ENCODE results near the gene RTP5. TPM values are rescaled to one million over a fixed set of nuclear protein-coding genes. Genes with fewer than 3 reads are reported as not detected.
"Not testable (repeated sequence)": the region's sequence is repeated elsewhere in the genome, so short reads cannot be mapped to it uniquely, and the experiment has no call there.

Gene RTP5
- total RNA-seq, 6 experiments from 2014 or later, result not detected

DNA sequence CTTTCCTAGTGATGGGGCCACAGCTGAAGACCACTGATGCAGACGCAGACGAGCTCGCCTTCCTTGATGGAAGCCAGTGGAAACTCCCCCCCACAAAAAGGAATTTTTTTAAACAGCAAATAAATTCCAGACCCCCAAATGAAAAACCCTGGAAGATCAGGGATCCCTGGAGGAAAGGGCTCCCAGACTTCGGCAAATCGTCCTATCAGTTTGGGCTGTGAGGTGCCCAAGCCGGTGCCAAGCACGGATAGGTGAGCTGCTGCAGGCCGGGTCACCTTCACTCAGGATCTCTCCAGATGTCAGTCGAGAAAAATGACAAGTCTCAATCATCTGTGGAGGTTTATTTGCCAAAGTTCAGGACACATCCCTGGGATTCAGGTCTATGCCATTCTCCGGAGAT is 42.0 kb downstream of the RTP5 start:
- no peak overlapping the region for H3K4me3 Mint-ChIP-seq
- peaks cover 2% of the 10 kb centered on the region for H3K27me3 Mint-ChIP-seq (ENCODE audit: insufficient read depth)
- no peak overlapping the region for H3K27ac Mint-ChIP-seq
- H3K36me3 Mint-ChIP-seq (ENCODE audit: low read depth), result peaks cover 27% of the 10 kb centered on the region
- no peaks in the 10 kb centered on the region; the same call in 1 of the 2 replicates for H3K4me1 Mint-ChIP-seq (ENCODE audit: low read depth)
- DNase-seq, result no peak
- H3K9me3 Mint-ChIP-seq, result peaks cover 21% of the 10 kb centered on the region
- TF ChIP-seq, protein P1, sequence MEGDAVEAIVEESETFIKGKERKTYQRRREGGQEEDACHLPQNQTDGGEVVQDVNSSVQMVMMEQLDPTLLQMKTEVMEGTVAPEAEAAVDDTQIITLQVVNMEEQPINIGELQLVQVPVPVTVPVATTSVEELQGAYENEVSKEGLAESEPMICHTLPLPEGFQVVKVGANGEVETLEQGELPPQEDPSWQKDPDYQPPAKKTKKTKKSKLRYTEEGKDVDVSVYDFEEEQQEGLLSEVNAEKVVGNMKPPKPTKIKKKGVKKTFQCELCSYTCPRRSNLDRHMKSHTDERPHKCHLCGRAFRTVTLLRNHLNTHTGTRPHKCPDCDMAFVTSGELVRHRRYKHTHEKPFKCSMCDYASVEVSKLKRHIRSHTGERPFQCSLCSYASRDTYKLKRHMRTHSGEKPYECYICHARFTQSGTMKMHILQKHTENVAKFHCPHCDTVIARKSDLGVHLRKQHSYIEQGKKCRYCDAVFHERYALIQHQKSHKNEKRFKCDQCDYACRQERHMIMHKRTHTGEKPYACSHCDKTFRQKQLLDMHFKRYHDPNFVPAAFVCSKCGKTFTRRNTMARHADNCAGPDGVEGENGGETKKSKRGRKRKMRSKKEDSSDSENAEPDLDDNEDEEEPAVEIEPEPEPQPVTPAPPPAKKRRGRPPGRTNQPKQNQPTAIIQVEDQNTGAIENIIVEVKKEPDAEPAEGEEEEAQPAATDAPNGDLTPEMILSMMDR (IDR thresholded peaks at IDR 0.05), result no peak

GRCh38 chr2:241912021-241912555 is 42.6 kb downstream of the RTP5 start:
- H3K27ac Mint-ChIP-seq, result no peak overlapping the region
- H3K4me1 Mint-ChIP-seq (ENCODE audit: low read depth), result no peaks in the 10 kb centered on the region; the same call in 1 of the 2 replicates
- peaks cover 21% of the 10 kb centered on the region for H3K9me3 Mint-ChIP-seq
- no peak for DNase-seq
- peaks cover 2% of the 10 kb centered on the region for H3K27me3 Mint-ChIP-seq (ENCODE audit: insufficient read depth)
- TF ChIP-seq, protein P1 (IDR thresholded peaks at IDR 0.05), result no peak
- H3K4me3 Mint-ChIP-seq, result no peak overlapping the region
- peaks cover 27% of the 10 kb centered on the region for H3K36me3 Mint-ChIP-seq (ENCODE audit: low read depth)

DNA sequence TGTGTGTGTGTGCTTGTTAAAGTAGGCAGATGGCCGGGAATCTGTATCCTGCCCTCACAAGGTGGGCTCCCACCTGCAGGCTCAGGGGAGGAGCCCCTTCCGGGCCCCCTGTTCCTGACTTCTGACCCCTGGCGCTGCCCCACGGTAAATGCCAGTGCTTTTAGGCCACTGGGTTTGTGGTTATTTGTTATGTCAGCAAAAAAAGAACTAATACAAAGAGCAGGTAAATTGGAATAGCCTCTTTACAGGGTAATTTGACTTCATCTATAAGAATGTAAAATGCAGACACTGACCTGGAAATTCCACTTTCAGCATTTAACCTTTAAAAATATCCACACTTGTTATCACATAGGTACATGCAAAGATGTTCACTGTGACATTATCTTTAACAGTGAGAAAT is 44.2 kb downstream of the RTP5 start:
- TF ChIP-seq, protein P1 (IDR thresholded peaks at IDR 0.05), result no peak
- Mint-ChIP-seq H3K4me3 (no peak overlapping the region), H3K4me1 (ENCODE audit: low read depth) (no peaks in the 10 kb centered on the region; the same call in 1 of the 2 replicates), H3K27ac (no peak overlapping the region), H3K27me3 (ENCODE audit: insufficient read depth) (peaks cover 2% of the 10 kb centered on the region), H3K9me3 (peaks cover 21% of the 10 kb centered on the region), H3K36me3 (ENCODE audit: low read depth) (peaks cover 27% of the 10 kb centered on the region)
- no peak for DNase-seq

GRCh38 chr2:241914542-241914941 is 45.0 kb downstream of the RTP5 start:
- TF ChIP-seq, protein P1 (IDR thresholded peaks at IDR 0.05), result no peak
- H3K36me3 Mint-ChIP-seq (ENCODE audit: low read depth), result peaks cover 27% of the 10 kb centered on the region

GRCh38 chr2:241921631-241922030 is 52.1 kb downstream of the RTP5 start:
- H3K27ac Mint-ChIP-seq; H3K9me3 Mint-ChIP-seq; H3K4me1 Mint-ChIP-seq (ENCODE audit: low read depth); H3K4me3 Mint-ChIP-seq; H3K36me3 Mint-ChIP-seq (ENCODE audit: low read depth); DNase-seq: not testable (repeated sequence)
- H3K27me3 Mint-ChIP-seq (ENCODE audit: insufficient read depth), result peaks cover 32% of the 10 kb centered on the region

More at GRCh38 chr2:241914542-241914941, 45.0 kb downstream of the RTP5 start:
- peaks cover 21% of the 10 kb centered on the region for H3K9me3 Mint-ChIP-seq
- peaks cover 4% of the 10 kb centered on the region for H3K27me3 Mint-ChIP-seq (ENCODE audit: insufficient read depth)
- DNase-seq, result no peak
- H3K4me1 Mint-ChIP-seq (ENCODE audit: low read depth), result no peaks in the 10 kb centered on the region; the same call in 1 of the 2 replicates
- H3K4me3 Mint-ChIP-seq, result no peak overlapping the region
- no peak overlapping the region for H3K27ac Mint-ChIP-seq

DNA sequence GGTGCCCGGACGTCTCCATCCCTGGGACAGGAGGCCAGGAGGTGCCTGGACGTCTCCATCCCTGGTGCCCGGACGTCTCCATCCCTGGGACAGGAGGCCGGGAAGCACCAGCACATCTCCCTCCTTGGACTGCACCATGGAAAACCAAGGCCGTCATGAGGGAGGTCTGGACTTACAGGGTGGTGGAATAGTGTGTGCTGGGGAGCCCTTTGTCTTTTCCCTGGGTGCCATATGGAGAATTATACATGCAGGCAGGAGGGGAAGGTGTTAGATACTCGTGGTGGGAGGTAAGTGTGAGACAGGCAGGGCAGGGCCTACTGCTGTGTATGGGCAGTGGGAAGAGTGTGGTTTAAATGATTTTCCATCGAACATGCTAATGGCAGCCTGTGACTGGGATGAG is 52.9 kb downstream of the RTP5 start:
- Mint-ChIP-seq H3K4me1 (ENCODE audit: low read depth) (peaks cover 7% of the 10 kb centered on the region; the same call in 1 of the 2 replicates), H3K4me3 (no peak overlapping the region), H3K27me3 (ENCODE audit: insufficient read depth) (peaks cover 37% of the 10 kb centered on the region), H3K9me3 (no peaks in the 10 kb centered on the region), H3K27ac (no peak overlapping the region), H3K36me3 (ENCODE audit: low read depth) (no peaks in the 10 kb centered on the region)
- no peak for DNase-seq
- TF ChIP-seq, protein P1 (IDR thresholded peaks at IDR 0.05), result no peak

DNA sequence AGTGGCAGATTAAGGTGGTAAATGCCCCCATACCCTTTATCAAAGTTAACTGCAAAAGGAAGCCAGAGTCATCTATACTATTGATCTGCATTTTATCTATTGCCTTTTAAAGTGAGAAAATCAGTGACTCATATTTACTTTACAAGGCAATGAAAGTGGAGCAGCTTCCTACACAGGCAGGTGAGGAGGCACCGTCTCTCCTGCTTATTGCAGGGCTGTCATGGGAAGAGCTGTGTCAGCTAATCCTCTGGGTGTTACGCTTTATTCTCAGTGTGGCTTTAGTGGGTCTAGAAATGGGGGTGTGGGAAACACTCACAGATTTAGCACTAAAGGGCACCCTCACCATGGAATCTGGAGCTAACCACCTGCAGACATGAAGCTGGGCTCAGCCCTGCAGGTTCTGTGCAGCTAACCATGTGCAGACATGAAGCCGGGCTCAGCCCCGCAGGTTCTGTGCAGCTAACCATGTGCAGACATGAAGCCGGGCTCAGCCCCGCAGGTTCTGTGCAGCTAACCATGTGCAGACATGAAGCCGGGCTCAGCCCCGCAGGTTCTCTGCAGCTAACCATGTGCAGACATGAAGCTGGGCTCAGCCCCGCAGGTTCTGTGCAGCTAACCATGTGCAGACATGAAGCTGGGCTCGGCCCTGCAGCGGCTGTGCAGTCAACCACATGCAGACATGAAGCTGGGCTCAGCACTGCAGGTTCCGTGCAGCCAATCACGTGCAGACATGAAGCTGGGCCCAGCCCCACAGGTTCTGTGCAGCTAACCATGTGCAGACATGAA is 53.5 kb downstream of the RTP5 start:
- not testable (repeated sequence) for H3K4me3 Mint-ChIP-seq; H3K9me3 Mint-ChIP-seq; H3K4me1 Mint-ChIP-seq (ENCODE audit: low read depth); H3K36me3 Mint-ChIP-seq (ENCODE audit: low read depth); DNase-seq; H3K27ac Mint-ChIP-seq
- H3K27me3 Mint-ChIP-seq (ENCODE audit: insufficient read depth), result peaks cover 39% of the 10 kb centered on the region

Measured in HFFc6 (cell line).